Activated gamma-delta T cell treated with anti-CD3 and anti-CD28 coated beads, Interleukin-2, amount 50 U/mL, for 16 hours (primary cell): ENCODE data around the gene MAGI1.
"Not testable (repeated sequence)": the region's sequence is repeated elsewhere in the genome, so short reads cannot be mapped to it uniquely, and the experiment has no call there.

ENCODE experiments used
- DNase-seq: peaks from one replicate; pipeline ENCODE4 v3.0.0-alpha.2; 2020; ENCODE audit warnings: low read depth

Gene MAGI1

GRCh38 chr3:65904016-65904415, 134.7 kb downstream of the MAGI1 start:
- no peak for DNase-seq

- no peak for DNase-seq
Measured at GRCh38 chr3:65902304-65902793, 136.4 kb downstream of the MAGI1 start.

- DNase-seq: no peak
Measured at GRCh38 chr3:65901226-65901625, 137.5 kb downstream of the MAGI1 start.

- DNase-seq: no peak
Measured at GRCh38 chr3:65899226-65899625, 139.5 kb downstream of the MAGI1 start.

- DNase-seq: no peak
Measured at GRCh38 chr3:65897766-65898165, 141.0 kb downstream of the MAGI1 start.

GRCh38 chr3:65896321-65896720, 142.4 kb downstream of the MAGI1 start:
- DNase-seq: no peak

- DNase-seq: no peak
Measured at GRCh38 chr3:65894679-65895453, 143.9 kb downstream of the MAGI1 start.

GRCh38 chr3:65894126-65894525, 144.6 kb downstream of the MAGI1 start:
- no peak for DNase-seq

GRCh38 chr3:65893631-65894030, 145.1 kb downstream of the MAGI1 start:
- DNase-seq: no peak

GRCh38 chr3:65891477-65891876, 147.2 kb downstream of the MAGI1 start:
- DNase-seq: not testable (repeated sequence)

- no peak for DNase-seq
Measured at GRCh38 chr3:65890328-65890727, 148.4 kb downstream of the MAGI1 start.

- DNase-seq: no peak
Measured at GRCh38 chr3:65889707-65890099, 149.0 kb downstream of the MAGI1 start.

- no peak for DNase-seq
Measured at GRCh38 chr3:65888980-65889706, 149.6 kb downstream of the MAGI1 start.

- no peak for DNase-seq
Measured at GRCh38 chr3:65888196-65888595, 150.5 kb downstream of the MAGI1 start.

GRCh38 chr3:65886391-65886790, 152.3 kb downstream of the MAGI1 start:
- DNase-seq: no peak

GRCh38 chr3:65884071-65884470, 154.6 kb downstream of the MAGI1 start:
- DNase-seq: no peak

GRCh38 chr3:65883613-65884012, 155.1 kb downstream of the MAGI1 start:
- DNase-seq: no peak

GRCh38 chr3:65880350-65880749, 158.4 kb downstream of the MAGI1 start:
- DNase-seq: no peak

- no peak for DNase-seq
Measured at GRCh38 chr3:65879372-65879771, 159.3 kb downstream of the MAGI1 start.

GRCh38 chr3:65878831-65879230, 159.9 kb downstream of the MAGI1 start:
- no peak for DNase-seq

- DNase-seq: no peak
Measured at GRCh38 chr3:65877160-65877559, 161.6 kb downstream of the MAGI1 start.

GRCh38 chr3:65876028-65876420, 162.7 kb downstream of the MAGI1 start:
- DNase-seq: no peak

GRCh38 chr3:65875393-65876027, 163.2 kb downstream of the MAGI1 start:
- no peak for DNase-seq
